Stromal cell of bone marrow (primary cell): ENCODE data around the gene NPHP4.

Experiments
- DNase-seq: peaks from one replicate; pipeline ENCODE4 v3.0.0-alpha.2; 2012; ENCODE audit warnings: low read depth

Gene NPHP4

DNA sequence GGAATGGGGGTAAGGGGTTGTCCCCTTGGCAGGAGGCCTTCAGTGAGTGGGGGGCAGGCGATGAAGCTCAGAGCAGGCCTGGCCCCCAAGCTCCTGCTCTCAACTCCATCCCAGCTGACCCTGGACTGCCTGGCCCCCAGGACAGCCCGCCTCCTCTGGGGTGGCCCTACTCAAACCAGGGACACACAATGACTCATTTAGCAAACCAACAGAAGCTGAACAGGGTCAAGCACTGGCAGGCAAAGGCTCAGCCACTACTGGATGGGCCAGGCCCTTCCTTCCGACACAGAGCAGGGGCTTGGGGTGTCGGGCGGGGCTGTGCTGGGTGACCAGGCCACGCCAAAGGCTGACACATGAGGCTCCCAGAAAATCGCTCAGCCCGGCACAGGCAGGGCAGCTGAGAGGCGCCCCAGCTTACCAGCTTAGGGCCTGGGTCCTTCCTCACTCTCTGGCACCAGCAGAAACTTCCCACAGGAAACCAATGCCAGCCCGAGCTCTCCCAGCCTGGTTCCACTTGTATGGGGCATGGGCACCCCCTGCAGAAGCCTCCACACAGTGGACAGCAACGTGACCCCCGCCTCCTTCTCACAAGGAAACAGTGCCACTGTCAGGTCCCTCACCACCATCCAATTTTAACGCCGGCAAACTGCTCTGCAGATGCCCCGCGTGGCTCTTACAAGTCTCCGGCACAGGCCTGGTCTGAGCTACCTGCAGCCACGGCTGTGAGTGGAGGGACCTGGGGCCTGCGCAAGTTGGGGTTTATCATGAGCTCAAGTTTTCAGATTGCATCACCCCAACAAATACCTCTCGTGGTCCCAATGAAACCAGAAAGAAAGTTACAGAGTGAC lies 114.3 kb downstream of the NPHP4 start:
- no peak for DNase-seq

DNA sequence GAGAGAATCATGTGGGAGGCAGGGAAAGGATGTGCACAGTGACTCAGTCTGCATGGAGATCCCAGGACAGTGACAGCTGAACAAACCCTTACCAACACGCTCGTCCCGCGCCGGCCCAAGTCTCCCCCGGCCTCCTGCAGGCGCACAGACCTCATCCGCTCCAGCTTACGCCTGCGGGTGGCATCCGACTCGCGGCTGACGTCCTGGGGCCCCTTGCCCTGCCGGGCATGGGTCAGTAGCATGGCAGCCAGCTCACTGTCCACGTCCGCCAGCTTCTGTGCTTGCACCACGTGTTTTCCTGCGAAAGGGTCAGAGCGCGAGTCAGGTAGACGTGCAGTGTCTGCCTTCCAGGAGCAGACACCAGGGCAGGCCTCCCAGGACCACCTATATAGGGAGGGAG lies 115.2 kb downstream of the NPHP4 start:
- DNase-seq = no peak

DNA sequence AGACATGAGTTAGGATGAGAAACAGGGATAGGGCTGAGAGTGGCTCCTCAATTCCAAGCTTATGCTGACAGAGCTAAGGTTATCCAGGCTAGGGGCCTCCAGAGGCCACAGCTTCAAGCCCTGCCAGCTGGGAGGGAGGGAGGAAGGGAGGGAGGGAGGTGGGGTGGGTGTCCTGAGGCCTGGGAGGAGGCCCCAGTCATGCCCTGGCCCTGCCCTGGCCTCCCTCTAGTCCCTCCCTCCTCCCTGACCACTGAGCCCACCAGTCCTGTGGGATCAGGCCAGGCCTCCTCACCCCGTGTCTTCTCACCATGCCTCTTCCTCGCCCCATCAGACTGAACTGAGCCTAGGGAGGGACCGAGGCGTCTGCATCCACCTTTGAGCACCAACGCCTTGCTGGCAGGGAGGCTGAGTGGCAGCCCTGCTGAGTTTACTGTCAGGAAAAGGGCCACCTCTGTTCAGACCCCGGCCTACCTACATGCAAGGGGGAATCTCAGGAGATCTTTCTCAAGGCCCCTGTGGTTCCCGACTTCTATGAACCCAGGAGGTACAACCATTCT lies 116.1 kb downstream of the NPHP4 start:
- DNase-seq = no peak

DNA sequence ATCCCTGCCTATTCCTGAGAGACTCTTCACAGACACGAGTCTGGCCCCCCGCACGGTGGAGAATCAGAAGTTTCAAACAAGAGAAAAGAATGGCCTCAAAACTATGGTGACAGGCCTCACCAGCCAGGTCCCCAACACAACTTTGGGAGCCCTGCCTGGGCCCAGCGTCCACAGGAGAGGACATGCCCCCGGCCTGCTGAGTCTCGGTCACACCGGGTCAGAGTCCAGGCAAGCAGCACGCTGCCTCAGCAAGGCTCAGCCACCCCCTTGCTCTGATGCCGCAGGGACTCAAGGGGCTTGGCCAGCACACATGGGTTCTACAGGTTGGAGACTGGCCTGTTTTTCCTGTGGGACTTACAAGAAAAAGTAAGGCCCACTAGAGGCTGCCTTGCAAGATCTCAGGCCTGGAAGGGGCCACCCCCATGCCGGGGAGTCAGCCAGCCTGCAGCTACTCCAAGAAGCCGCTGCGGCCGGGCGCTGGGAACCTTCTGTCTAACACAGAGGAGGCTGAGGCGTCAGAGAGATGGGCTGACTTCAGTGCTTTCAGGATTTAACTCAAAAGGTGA lies 116.8 kb downstream of the NPHP4 start:
- no peak for DNase-seq

DNA sequence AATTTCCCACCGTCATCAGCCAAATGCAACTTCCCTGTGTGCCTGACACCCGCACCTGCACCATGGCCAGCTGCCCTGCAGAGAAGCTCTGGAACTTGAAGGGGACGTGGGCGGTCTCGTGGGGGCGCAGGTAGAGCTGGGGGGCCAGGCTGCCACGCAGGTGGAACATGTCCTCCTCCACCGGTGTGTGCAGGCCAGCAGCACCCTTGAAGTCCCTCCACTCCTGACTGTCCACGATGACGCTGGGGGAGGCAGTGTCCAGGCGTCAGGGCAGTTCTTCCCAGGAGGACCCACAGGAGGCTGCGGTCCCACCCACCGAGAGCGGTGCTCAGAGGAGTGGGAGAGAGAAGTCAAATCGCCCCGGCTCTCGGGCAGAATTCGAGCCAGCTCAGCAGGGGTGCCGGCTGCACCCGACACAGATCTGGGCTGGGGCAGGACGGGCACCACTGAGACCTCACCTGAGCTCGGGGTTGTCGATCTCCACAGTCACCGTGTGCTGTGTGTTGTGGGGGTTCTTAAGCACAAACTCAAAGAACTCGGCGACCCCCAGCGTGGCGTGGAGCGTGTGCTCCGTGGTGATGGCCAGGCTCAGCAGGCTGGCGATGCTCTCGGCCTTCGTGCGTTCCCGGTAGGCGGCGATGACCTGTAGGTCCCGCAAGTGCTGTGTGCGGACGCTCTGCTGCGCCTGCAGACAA lies 117.7 kb downstream of the NPHP4 start:
- DNase-seq = no peak

DNA sequence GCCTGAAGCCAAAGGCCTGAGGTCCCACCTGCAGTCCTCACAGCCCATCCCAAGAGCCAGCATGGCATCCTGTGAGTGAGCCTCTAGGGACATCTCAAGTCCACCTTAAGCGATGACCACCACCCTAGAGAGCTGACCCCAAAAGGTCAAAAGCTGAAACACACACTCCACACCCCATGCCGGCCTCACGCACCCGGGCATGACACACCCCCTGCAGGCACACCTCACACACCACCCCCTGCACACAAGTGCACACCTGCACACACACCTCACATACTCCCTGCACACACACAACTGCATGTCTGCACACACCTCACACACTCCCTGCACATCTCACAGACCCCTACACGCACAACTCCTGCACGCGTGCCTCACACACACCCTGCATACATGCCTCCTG lies 118.7 kb downstream of the NPHP4 start:
- DNase-seq = no peak

DNA sequence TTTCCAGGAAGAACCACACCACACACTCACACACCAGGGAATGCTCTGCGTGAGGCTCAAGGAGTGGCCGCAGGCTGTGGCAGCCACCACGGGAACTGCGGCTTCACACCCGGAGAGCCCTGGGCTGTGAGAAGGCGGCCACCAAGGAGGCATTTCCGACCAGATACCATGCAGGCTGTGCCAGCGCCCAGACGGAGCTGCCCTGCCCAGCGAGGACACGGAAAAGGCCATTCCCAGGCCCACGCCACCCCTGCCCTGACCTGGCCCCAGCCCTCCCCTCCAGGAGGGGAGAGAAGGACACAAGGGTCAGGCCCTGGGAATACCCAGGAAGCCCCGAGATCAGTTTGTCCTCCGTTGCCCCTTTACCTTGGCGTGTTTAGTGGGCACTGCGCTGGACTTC lies 119.3 kb downstream of the NPHP4 start:
- no peak for DNase-seq

DNA sequence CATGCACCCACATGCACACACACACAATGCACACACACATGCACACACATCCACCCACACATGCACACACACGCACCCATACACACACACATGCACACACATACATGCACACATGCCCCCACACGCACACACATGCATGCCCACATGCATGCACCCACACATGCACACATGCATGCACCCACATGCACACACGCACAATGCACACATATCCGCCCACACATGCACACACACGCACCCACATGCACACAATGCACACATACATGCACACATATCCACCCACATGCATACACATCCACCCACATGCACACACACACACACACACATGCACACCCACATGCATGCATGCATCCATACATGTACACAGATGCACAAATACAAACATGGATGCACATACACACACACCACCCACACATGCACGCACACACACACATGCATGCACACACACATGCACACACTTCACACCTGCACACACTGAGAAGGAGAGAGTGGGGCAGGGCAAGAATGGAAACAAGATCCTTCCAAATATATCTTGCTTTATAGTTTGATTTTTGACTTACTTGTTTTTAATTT lies 123.2 kb downstream of the NPHP4 start:
- DNase-seq = no peak

DNA sequence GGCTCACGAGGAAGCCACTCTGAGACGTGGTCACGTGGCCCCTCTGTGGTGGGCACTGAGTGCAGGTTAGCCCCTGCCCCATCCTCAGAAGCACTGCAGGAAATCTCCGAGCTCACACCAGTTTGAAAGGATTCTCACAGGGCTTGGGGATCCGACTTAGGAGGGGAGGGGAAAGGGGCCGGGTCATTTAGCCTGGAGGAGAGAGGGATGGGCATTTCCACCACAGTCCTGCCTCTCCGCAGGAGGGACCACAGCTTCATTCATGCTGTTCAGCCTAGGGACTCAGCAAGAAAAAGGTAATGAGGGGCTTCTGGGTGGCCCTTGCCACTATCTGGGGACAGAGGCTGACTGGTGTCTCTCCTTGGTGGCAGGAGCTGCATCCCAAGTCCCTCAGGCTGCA lies 126.5 kb downstream of the NPHP4 start:
- no peak for DNase-seq

DNA sequence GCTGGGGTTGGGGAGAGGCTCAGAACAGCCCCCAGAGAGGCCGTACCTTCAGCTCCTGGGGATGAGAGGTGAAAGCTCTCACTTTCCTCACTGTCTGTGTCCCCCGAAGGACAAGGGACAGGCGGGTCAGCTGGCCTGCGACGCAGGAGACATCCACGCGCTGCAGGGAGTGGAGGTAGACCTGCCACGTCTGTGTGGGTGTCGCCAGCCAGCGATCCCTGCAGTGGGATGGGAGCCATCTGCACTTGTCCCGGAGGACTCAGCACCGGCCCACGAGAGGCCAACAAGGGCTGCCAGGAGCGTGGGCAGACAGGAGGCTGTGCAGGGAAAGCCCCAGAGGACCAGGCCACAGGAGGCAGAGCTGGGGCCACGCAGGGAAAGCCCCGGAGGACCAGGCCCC lies 127.2 kb downstream of the NPHP4 start:
- no peak for DNase-seq

DNA sequence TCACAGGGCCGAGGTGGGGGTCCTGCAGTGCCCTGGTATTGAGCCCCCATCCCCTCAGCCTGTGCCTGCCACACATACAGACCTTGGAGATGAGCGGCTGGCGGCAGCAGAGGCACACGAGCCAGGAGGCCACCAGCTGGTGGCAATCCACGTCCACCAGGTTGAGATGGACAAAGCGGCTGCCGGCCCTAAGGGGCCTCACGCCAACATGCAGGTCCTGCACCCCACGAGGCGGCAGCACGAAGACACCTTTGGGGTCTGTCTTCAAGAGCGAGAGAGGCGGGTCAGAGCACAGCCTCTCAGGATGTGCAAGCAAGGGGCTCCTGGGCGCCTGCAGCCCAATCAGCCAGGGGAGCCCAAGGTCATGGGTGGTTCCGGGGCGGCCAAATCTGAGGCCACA lies 128.0 kb downstream of the NPHP4 start:
- no peak for DNase-seq

DNA sequence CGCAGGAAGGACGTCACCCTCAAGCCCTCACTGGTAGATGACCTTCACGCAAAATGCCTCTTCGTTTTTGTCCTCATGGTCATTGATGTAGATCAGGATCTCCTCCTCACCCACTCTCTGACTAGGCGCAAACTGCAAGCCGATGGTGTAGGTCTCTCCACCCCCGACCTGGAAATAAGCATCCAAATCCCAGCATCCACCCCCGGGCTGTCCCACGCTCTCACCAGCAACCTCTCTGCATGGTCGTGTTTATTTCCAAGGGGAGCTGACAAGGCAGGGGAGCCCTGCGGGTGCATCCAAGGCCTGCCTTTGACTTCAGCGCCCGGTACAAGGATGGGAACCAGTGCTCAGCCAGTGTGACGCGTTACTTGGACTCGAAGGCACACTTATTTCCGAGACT lies 129.0 kb downstream of the NPHP4 start:
- no peak for DNase-seq

DNA sequence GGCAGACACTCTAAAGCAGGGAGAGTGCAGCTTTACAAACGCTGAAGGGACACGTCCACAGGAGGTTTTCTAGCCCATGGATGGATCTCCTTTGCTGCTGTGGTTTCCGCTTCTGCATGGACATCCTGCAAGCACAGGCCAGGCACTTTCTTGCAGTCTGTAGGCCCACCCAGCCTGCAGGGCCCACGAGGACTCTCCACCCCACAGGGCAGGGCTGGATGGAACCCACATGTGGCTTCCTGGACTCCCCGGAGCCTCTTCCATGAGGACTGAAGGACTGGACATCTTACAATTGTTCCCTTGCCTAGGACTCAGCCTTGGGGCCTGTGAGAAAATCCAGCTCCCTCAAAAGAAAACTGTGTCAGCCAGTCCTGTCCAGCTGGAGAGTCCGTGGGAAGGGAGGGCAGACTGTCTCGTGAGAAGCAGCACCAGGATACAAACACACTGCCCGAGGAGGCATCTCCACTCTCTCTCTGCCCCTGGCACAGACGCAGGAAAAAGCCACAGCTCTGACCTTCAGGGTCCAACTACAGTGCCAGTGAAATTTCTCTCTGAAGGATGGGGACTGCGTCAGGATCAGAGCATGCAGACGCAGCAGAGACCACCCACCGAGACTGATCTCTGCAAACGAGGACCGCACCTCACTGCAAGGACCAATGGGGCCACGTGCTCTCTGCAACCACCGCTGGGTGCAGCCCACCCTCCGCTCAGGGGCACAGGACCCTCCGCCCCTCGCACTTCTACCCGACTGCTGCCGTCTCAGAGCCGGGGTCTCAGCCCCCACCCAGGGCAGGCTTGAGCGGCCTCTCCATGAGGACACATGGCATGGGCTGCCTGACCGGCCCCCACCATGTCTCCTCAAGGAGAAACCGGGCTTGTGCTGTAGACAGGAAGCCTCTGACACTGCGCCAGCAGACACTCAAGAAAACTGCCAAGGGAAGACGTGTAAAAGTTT lies 130.1 kb downstream of the NPHP4 start:
- DNase-seq = no peak

DNA sequence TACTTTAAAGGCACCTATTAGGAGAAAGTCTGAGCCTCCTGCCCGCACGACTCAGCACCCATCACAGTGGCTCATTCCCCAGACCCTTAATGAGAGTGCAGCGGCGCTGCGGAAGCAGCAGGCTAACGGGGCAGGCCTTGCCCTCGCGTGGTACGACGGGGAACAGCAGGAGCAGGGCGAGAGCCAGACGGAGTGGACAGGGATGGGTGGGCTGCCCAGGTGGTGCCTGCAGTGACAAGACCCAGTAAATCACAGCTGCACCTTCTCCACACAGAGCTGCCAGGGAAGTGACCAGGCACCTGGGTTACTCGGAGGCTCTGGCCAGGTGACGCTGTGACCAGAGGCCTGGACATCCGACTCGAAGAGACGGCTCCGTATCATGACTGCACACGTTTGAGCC lies 131.9 kb downstream of the NPHP4 start:
- no peak for DNase-seq

DNA sequence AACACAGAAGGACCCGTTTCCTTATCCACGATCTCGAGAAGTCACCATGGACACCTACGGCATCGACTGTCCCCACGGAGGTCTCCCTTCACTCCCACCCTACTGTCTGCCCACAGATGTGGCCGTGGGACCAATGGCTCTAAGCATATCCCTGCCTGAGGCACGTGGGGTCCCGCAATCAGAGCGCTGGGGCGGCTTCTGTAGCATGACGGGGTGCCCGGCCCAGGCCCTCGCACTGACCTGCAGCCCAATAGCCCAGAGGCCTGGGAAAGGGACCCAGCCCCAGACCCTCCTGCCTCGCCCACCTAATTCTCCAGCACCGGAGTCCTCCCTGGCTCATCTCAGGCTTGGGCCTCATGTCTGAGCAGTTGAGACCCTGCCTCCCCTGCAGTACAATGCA lies 132.5 kb downstream of the NPHP4 start:
- DNase-seq = no peak

DNA sequence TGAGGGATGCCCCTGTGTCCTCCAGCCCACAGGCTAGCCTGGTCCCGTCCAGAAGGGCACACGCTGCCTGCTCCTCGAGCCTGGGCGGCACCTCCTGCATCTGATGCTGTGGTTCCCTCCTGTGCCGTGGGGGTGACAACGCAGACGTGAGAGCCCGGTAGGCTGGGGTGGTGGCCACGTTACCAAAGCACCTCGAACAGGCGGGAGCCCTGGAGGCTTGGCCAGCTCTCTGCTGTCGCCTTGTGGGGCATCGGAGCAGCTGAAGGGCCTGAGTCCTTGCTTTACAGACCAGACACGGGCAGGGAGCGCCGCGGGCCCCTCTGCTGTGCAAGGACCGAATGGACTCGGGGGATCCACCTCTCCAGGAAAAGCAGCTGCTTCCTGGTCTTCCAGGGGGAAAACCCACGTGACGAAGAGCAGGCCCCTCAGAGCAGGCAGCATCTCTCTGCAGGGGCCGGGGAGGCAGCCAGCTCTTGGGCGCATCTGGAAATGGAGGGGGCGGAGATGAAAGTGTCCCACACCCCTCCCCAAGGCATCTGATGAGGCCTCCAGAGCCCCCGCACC lies 133.3 kb downstream of the NPHP4 start:
- no peak for DNase-seq

DNA sequence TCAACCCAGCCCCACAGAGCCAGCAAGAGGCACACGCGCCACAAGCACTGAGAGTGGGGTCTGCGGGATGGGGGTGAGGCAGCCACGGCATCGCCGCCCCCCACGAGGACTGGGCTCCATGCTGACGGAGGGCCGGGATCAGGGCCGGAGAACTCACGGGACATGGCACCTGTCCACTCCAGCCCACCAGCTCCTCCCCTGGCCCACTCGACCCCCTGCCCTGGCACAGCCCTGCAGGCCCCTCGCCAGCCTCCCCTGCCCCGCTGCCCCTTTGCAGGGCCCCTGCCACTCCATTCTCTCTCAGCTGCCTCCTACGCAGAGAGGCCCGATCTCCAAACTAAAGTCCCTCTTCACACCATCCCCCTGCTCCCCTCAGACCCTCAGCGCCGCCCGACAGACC lies 134.0 kb downstream of the NPHP4 start:
- DNase-seq = no peak

DNA sequence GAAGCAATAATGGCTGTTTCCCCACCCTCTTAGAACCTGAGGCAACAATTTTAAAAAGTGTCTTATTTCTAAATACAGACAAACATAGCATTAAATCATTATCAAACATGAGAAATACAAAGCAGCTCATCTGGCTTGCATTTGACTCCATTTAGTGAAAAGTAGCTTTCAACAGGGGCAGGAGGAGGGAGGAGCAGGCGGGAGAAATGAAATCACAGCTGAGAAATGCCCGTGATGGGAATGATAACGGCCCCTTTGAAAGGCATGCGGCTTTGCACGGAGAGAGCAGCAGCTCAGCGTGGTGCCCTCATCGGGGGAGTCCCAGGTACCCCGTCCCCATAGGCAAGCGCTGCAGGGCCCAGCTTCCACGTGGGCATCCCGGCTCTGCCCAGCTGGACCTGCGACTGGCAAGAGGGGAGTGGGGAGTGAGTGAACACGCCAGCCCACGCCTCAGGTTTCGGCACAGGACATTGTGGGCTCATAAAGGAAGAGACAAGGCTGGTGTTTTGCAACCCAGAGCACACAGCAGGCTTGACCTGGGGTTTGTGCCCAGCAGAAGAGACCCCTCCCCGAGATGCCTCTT lies 134.6 kb downstream of the NPHP4 start:
- DNase-seq = no peak

DNA sequence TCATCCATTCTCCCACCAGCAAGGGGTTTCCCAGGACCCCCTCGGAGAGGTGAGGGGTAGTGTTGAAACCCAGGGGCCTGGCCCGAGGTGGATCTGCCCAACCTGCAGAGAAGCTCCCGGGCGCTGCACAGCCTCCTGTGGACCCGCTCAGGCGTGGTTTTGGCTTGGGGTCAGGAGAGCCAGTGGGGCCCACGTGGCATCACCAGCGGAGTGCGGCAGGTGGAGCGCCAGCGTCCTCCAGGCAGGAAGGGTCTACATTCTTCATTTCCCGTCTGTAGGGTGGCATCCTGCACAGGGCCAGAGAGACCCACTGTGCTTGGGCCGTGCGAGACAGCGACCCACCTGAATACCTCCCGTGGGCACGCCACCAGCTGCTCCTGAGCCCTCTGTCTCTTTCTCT lies 135.2 kb downstream of the NPHP4 start:
- DNase-seq = no peak

DNA sequence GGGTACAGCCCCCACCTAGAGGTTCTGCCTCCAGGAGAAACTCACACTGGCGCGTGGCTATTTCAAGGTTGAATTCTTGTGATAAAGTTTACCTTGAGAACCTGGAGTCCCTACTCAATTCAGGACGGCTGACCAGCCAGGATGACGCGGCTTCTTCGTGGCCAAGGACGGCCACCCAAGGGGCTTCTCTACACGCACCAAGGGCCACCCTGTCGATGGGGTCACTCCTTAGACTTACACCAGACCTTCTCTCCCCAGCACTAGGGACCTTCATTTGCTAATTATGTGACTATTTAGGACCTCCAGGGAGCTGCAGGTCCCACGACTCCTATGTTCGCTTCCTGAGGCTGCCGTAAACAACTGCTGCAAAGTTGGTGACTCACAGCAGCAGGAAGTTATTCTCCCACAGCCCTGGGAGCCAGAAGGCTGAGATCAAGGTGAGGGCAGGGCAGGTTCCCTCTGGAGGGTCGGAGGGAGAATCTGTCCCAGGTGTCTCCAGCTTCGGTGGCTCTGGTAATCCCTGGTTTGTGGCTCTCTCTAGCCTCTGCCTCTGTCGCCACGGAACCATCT lies 135.9 kb downstream of the NPHP4 start:
- DNase-seq = no peak
